ENCODE measurements around the gene TTYH2.

Gene TTYH2

GRCh38 chr17:74212913-74213791 is at the start of gene TTYH2:
TSS of gene TTYH2 (plus strand) at chr17:74213571. CDS start at chr17:74213588, 17 bp downstream.
- Histone ChIP-seq H4K20me1 (ENCODE audit: insufficient read depth, low read length) (no peaks in the 10 kb centered on the region), H3K9me3 (ENCODE audit: low read length) (no peaks in the 10 kb centered on the region), H3K27me3 (ENCODE audit: insufficient read depth, low read length) (no peaks in the 10 kb centered on the region; the same call in 1 of the 2 replicates), H3K4me1 (ENCODE audit: insufficient read depth, low read length, severe bottlenecking) (peaks cover 13% of the 10 kb centered on the region), H3F3A (ENCODE audit: insufficient read depth, low read length) (no peaks in the 10 kb centered on the region; the same call in none of the 2 replicates), H3K79me2 (ENCODE audit: insufficient read depth, low read length) (no peaks in the 10 kb centered on the region), H3K9me2 (ENCODE audit: low read depth, low read length) (no peaks in the 10 kb centered on the region), H3K4me2 (ENCODE audit: low read length) (peak within 1 kb of the TSS; percentile 57), H3K27ac (ENCODE audit: low read depth, low read length, poor library complexity, severe bottlenecking) (no peak within 1 kb of the TSS), H3K4me3 (ENCODE audit: low read depth, low read length, poor library complexity, severe bottlenecking) (peak within 1 kb of the TSS; percentile 46), H3K9ac (ENCODE audit: low read length) (no peak within 1 kb of the TSS), H2AFZ (ENCODE audit: low read length) (no peak within 1 kb of the TSS), H3K36me3 (ENCODE audit: insufficient read depth, low read length) (peaks cover 39% of the 10 kb centered on the region)
- no peak for TF ChIP-seq EZH2 (IDR thresholded peaks at IDR 0.05; ENCODE audit: borderline replicate concordance, low read length)
- TF ChIP-seq CTCF (IDR thresholded peaks at IDR 0.05; ENCODE audit: low read length) = peak; percentile 22; the same call in 1 of the 2 replicates

GRCh38 chr17:74163836-74164235 is 49.5 kb upstream of the TTYH2 start:
- Histone ChIP-seq H3K4me2 (ENCODE audit: low read length) (no peak overlapping the region), H3K9me3 (ENCODE audit: low read length) (no peaks in the 10 kb centered on the region), H3K4me3 (ENCODE audit: low read depth, low read length, poor library complexity, severe bottlenecking) (no peak overlapping the region), H3K9ac (ENCODE audit: low read length) (no peak overlapping the region), H3K27me3 (ENCODE audit: insufficient read depth, low read length) (no peaks in the 10 kb centered on the region), H2AFZ (ENCODE audit: low read length) (no peak overlapping the region), H3K79me2 (ENCODE audit: insufficient read depth, low read length) (no peaks in the 10 kb centered on the region), H3K9me2 (ENCODE audit: low read depth, low read length) (no peaks in the 10 kb centered on the region), H3K4me1 (ENCODE audit: insufficient read depth, low read length, severe bottlenecking) (no peaks in the 10 kb centered on the region), H3K27ac (ENCODE audit: low read depth, low read length, poor library complexity, severe bottlenecking) (no peak overlapping the region), H3K36me3 (ENCODE audit: insufficient read depth, low read length) (no peaks in the 10 kb centered on the region), H3F3A (ENCODE audit: insufficient read depth, low read length) (no peaks in the 10 kb centered on the region), H4K20me1 (ENCODE audit: insufficient read depth, low read length) (no peaks in the 10 kb centered on the region)
- no peak for TF ChIP-seq CTCF (IDR thresholded peaks at IDR 0.05; ENCODE audit: low read length)

GRCh38 chr17:74164446-74165045 is 48.8 kb upstream of the TTYH2 start:
- no peak overlapping the region for H3K4me3 ChIP-seq (ENCODE audit: low read depth, low read length, poor library complexity, severe bottlenecking)
- H3K27ac ChIP-seq (ENCODE audit: low read depth, low read length, poor library complexity, severe bottlenecking) = no peak overlapping the region
- no peaks in the 10 kb centered on the region for H3K9me2 ChIP-seq (ENCODE audit: low read depth, low read length)
- H3K36me3 ChIP-seq (ENCODE audit: insufficient read depth, low read length) = no peaks in the 10 kb centered on the region
- H4K20me1 ChIP-seq (ENCODE audit: insufficient read depth, low read length) = no peaks in the 10 kb centered on the region
- no peaks in the 10 kb centered on the region for H3K4me1 ChIP-seq (ENCODE audit: insufficient read depth, low read length, severe bottlenecking)
- H2AFZ ChIP-seq (ENCODE audit: low read length) = no peak overlapping the region
- no peaks in the 10 kb centered on the region for H3K79me2 ChIP-seq (ENCODE audit: insufficient read depth, low read length)
- no peak overlapping the region for H3K4me2 ChIP-seq (ENCODE audit: low read length)
- H3K27me3 ChIP-seq (ENCODE audit: insufficient read depth, low read length) = no peaks in the 10 kb centered on the region
- no peak overlapping the region for H3K9ac ChIP-seq (ENCODE audit: low read length)
- TF ChIP-seq EZH2 (IDR thresholded peaks at IDR 0.05; ENCODE audit: borderline replicate concordance, low read length) (no peak), CTCF (IDR thresholded peaks at IDR 0.05; ENCODE audit: low read length) (no peak)
- no peaks in the 10 kb centered on the region for H3F3A ChIP-seq (ENCODE audit: insufficient read depth, low read length)
- no peaks in the 10 kb centered on the region for H3K9me3 ChIP-seq (ENCODE audit: low read length)

Data from OCI-LY1 (cell line).